GM12878 (cell line): ENCODE results near the gene AKAP11. TPM values are rescaled to one million over a fixed set of nuclear protein-coding genes. Genes with fewer than 3 reads are reported as not detected.

Experiments used
- BACH1 ChIP-seq: fragments of 450-650 bp; IDR thresholded peaks from 2 replicates; pipeline ENCODE4 v1.6.1; 2017; ENCODE audit warnings: mild to moderate bottlenecking, borderline replicate concordance
- BHLHE40 ChIP-seq, 2 experiments: fragments of 450-650 bp in 1 of 2; IDR thresholded peaks; 2 replicates each; pipeline ENCODE4 v1.6.1; 2011 to 2017; ENCODE audit warnings: low read depth in 2 of 2, borderline replicate concordance in 1 of 2, improper control_type of control experiment in 1 of 2, low read length in 1 of 2, mild to moderate bottlenecking in 1 of 2
- CBX5 ChIP-seq: sonication (generic); IDR thresholded peaks from 2 replicates; pipeline ENCODE4 v1.6.1; 2016; ENCODE audit warnings: low read depth, moderate library complexity, mild to moderate bottlenecking, inconsistent platforms
- ETV6 ChIP-seq, 2 experiments: fragments of 450-650 bp in 1 of 2; IDR thresholded peaks in 1 of 2; conservative IDR thresholded peaks in 1 of 2; 2 replicates each; pipeline ENCODE4 v1.6.1; 2014; ENCODE audit warnings: antibody characterized with exemption in 1 of 2, borderline replicate concordance in 1 of 2, low read depth in 1 of 2, mild to moderate bottlenecking in 1 of 2, moderate library complexity in 1 of 2
- JUNB ChIP-seq: IDR thresholded peaks from 2 replicates; pipeline ENCODE4 v1.6.1; 2016; ENCODE audit warnings: antibody characterized with exemption, mild to moderate bottlenecking
- MEF2B ChIP-seq: fragments of 450-650 bp; IDR thresholded peaks from 2 replicates; pipeline ENCODE4 v1.6.1; 2018; ENCODE audit warnings: mild to moderate bottlenecking, moderate library complexity; ENCODE audit not compliant: partially characterized antibody, poor library complexity, severe bottlenecking
- MTA2 ChIP-seq: fragments of 450-650 bp; IDR thresholded peaks from 2 replicates; pipeline ENCODE4 v1.6.1; 2016; ENCODE audit warnings: low read depth, mild to moderate bottlenecking, moderate library complexity
- MYB ChIP-seq: fragments of 150-350 bp; IDR thresholded peaks from 2 replicates; pipeline ENCODE4 v1.6.1; 2014; ENCODE audit warnings: mild to moderate bottlenecking, low read depth, low read length, borderline replicate concordance
- NFIC ChIP-seq: IDR thresholded peaks from 2 replicates; pipeline ENCODE4 v1.6.1; 2012; ENCODE audit warnings: low read depth, mild to moderate bottlenecking, inconsistent platforms, low read length, moderate library complexity
- NR2C1 ChIP-seq: fragments of 450-650 bp; IDR thresholded peaks from 2 replicates; pipeline ENCODE4 v1.6.1; 2017; ENCODE audit warnings: antibody characterized with exemption, mild to moderate bottlenecking, moderate library complexity
- PAX5 ChIP-seq: IDR thresholded peaks from 2 replicates; pipeline ENCODE4 v1.6.1; 2011; ENCODE audit warnings: low read depth, low read length, borderline replicate concordance
- POLR2AphosphoS2 ChIP-seq: IDR thresholded peaks from 2 replicates; pipeline ENCODE4 v1.6.1; 2011; ENCODE audit warnings: low read depth, mild to moderate bottlenecking, low read length, improper control_type of control experiment, moderate library complexity
- POU2F2 ChIP-seq: IDR thresholded peaks from 3 replicates; pipeline ENCODE4 v1.6.1; 2011; ENCODE audit warnings: low read depth, mild to moderate bottlenecking, low read length, borderline replicate concordance
- TARDBP ChIP-seq: IDR thresholded peaks from 2 replicates; pipeline ENCODE4 v1.6.1; 2016; ENCODE audit warnings: borderline replicate concordance
- TCF12 ChIP-seq: IDR thresholded peaks from 2 replicates; pipeline ENCODE4 v1.6.1; 2011; ENCODE audit warnings: low read depth, mild to moderate bottlenecking, low read length
- TCF7 ChIP-seq: IDR thresholded peaks from 2 replicates; pipeline ENCODE4 v1.6.1; 2014; ENCODE audit warnings: antibody characterized with exemption, borderline replicate concordance
- YBX1 ChIP-seq: fragments of 450-650 bp; IDR thresholded peaks from 2 replicates; pipeline ENCODE4 v1.6.1; 2016; ENCODE audit warnings: antibody characterized with exemption
- polyA plus RNA-seq, 11 experiments: library from polyadenylated mRNA; depleted of rRNA in 4 of 11; unstranded in 6 of 11; stranded (reverse) in 5 of 11; fragments of >200 nt; fragmentation: Nextera tagmentation in 4 of 11; fragmentation: Illumina TruSeq in 1 of 11; extraction: Ambion mirVana in 4 of 11; extraction: Trizol in 1 of 11; gene quantifications; 1 replicate in 1 of 11; 2 replicates in 10 of 11; pipeline versions ENCODE4 v1.2.1 to v1.2.3, GENCODE V29; 2011 to 2016; ENCODE audit warnings: inconsistent platforms in 2 of 11, missing spikeins in 2 of 11, low read depth in 1 of 11
- total RNA-seq, 4 experiments: library from RNA; depleted of rRNA in 3 of 4; stranded (reverse); fragments of >200 nt in 3 of 4; fragmentation: Illumina TruSeq in 1 of 4; extraction: Trizol in 1 of 4; gene quantifications; 2 replicates each; pipeline versions ENCODE4 v1.2.1 to v1.2.3, GENCODE V29; 2013 to 2021
- TF ChIP-seq, protein P1 (sequence below): fragments of 450-650 bp; IDR thresholded peaks from 2 replicates; pipeline ENCODE4 v1.6.1; 2014; ENCODE audit warnings: mild to moderate bottlenecking
- TF ChIP-seq, protein P2 (sequence below): fragments of 450-650 bp; IDR thresholded peaks from 2 replicates; pipeline ENCODE4 v1.6.1; 2017; ENCODE audit warnings: low read depth, mild to moderate bottlenecking, moderate library complexity
- TF ChIP-seq, protein P3 (sequence below): IDR thresholded peaks from 2 replicates; pipeline ENCODE4 v1.6.1; 2012; ENCODE audit warnings: low read length, inconsistent platforms
- TF ChIP-seq, protein P4 (sequence below): IDR thresholded peaks from 2 replicates; pipeline ENCODE4 v1.6.1; 2012; ENCODE audit warnings: low read depth, low read length, improper control_type of control experiment
- TF ChIP-seq, protein P5 (sequence below): fragments of 450-650 bp; conservative IDR thresholded peaks from 2 replicates; pipeline ENCODE4 v1.6.1; 2017; ENCODE audit warnings: mild to moderate bottlenecking, moderate library complexity

AKAP11 gene
- total and polyA plus RNA-seq, 10 of the 15 experiments (the other 5 are each of a cell fraction or from before 2014, with no cell fraction given): 4.8 to 36.8 (median 17.9) TPM

DNA sequence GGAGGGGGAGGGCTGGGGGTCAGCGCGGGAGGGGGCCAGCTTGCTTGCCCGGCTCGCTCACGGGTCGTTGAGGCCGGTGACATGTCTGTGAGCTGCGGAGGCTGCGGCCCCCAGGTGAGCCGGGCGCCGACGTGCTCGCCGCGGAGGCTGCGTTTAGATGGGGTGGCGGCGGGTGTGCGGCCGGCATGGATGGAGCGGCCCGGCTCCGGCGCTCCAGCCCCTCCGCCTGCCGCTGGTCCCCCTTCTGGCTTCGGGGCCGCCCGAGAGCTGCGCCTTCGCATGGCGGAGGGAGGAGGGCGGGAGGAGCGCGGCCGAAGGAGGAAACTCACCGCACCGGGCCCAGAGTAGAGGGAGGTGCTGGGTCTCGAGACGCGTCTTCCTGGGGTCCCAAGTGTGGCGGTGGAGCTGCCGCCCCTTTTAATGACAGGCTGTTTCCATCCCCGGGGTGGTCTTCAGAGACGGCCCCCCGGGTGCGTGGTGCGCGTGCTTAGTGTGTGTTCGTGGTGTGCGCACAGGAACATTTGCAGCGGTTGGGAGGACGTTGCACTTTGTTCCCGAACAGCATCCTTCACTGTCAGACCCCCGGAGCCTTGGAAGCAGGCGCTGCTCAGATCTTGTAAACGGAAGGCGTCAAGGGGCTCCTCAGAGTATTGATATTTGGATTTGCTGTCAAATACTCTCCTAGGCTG, at the start of gene AKAP11 (continued):
- TF ChIP-seq ETV6 (conservative IDR thresholded peaks at IDR 0.05 in 1 of 2, IDR thresholded peaks at IDR 0.05 in 1 of 2; ENCODE audit: borderline replicate concordance in 1 of 2, low read depth in 1 of 2) (no peak), MYB (no peak), TCF12 (no peak), MEF2B (peak; percentile 21), BHLHE40 (IDR thresholded peaks at IDR 0.05; ENCODE audit: borderline replicate concordance in 1 of 2, low read depth in 2 of 2, low read length in 1 of 2) (peak in 1 of 2 experiments; percentile 55; a peak in 1 of 4 replicates), MTA2 (0 out of 2 replicates have a peak, but pooled peaks have one; percentile 13), NR2C1 (no peak), YBX1 (no peak), TARDBP (no peak), PAX5 (no peak), POLR2AphosphoS2 (no peak), NFIC (no peak), CBX5 (no peak), BACH1 (0 out of 2 replicates have a peak, but pooled peaks have one; percentile 68), TCF7 (no peak), POU2F2 (no peak), JUNB (no peak)
- TF ChIP-seq, protein P1, sequence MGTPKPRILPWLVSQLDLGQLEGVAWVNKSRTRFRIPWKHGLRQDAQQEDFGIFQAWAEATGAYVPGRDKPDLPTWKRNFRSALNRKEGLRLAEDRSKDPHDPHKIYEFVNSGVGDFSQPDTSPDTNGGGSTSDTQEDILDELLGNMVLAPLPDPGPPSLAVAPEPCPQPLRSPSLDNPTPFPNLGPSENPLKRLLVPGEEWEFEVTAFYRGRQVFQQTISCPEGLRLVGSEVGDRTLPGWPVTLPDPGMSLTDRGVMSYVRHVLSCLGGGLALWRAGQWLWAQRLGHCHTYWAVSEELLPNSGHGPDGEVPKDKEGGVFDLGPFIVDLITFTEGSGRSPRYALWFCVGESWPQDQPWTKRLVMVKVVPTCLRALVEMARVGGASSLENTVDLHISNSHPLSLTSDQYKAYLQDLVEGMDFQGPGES: no peak
- TF ChIP-seq, protein P2, sequence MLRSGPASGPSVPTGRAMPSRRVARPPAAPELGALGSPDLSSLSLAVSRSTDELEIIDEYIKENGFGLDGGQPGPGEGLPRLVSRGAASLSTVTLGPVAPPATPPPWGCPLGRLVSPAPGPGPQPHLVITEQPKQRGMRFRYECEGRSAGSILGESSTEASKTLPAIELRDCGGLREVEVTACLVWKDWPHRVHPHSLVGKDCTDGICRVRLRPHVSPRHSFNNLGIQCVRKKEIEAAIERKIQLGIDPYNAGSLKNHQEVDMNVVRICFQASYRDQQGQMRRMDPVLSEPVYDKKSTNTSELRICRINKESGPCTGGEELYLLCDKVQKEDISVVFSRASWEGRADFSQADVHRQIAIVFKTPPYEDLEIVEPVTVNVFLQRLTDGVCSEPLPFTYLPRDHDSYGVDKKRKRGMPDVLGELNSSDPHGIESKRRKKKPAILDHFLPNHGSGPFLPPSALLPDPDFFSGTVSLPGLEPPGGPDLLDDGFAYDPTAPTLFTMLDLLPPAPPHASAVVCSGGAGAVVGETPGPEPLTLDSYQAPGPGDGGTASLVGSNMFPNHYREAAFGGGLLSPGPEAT: no peak
- TF ChIP-seq, protein P3, sequence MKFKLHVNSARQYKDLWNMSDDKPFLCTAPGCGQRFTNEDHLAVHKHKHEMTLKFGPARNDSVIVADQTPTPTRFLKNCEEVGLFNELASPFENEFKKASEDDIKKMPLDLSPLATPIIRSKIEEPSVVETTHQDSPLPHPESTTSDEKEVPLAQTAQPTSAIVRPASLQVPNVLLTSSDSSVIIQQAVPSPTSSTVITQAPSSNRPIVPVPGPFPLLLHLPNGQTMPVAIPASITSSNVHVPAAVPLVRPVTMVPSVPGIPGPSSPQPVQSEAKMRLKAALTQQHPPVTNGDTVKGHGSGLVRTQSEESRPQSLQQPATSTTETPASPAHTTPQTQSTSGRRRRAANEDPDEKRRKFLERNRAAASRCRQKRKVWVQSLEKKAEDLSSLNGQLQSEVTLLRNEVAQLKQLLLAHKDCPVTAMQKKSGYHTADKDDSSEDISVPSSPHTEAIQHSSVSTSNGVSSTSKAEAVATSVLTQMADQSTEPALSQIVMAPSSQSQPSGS: no peak
- TF ChIP-seq, protein P4, sequence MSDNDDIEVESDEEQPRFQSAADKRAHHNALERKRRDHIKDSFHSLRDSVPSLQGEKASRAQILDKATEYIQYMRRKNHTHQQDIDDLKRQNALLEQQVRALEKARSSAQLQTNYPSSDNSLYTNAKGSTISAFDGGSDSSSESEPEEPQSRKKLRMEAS: no peak
- TF ChIP-seq, protein P5, sequence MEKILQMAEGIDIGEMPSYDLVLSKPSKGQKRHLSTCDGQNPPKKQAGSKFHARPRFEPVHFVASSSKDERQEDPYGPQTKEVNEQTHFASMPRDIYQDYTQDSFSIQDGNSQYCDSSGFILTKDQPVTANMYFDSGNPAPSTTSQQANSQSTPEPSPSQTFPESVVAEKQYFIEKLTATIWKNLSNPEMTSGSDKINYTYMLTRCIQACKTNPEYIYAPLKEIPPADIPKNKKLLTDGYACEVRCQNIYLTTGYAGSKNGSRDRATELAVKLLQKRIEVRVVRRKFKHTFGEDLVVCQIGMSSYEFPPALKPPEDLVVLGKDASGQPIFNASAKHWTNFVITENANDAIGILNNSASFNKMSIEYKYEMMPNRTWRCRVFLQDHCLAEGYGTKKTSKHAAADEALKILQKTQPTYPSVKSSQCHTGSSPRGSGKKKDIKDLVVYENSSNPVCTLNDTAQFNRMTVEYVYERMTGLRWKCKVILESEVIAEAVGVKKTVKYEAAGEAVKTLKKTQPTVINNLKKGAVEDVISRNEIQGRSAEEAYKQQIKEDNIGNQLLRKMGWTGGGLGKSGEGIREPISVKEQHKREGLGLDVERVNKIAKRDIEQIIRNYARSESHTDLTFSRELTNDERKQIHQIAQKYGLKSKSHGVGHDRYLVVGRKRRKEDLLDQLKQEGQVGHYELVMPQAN: peak; percentile 65
